PC-9 (cell line): Measurements from ENCODE around the gene ATXN2L. TPM values are rescaled to one million over a fixed set of nuclear protein-coding genes. Genes with fewer than 3 reads are reported as not detected.
A peak's percentile ranks its signal among the peaks of the same experiment; 100 is the strongest.

ENCODE experiments used
- BruUV-seq: library from RNA; stranded (reverse); fragments of 400-500 nt; replicated peaks from 2 replicates; lab custom pipeline; 2021; lab: Mats Ljungman, UMichigan
- CTCF ChIA-PET: fragments of 300-600 bp; sonication (Branson Sonifier 250); formaldehyde crosslinking; loops from one replicate; lab custom pipeline; 2022; ENCODE audit warnings: antibody characterized with exemption; lab: Charles Lee
- POLR2A ChIA-PET: fragments of 300-600 bp; sonication (Branson Sonifier 250); formaldehyde crosslinking; loops from one replicate; lab custom pipeline; 2022; ENCODE audit warnings: antibody characterized with exemption; ENCODE audit not compliant: unreplicated experiment; lab: Charles Lee
- DNase-seq, 2 experiments: peaks; one replicate each; pipeline versions ENCODE4 v3.0.0 to v3.0.0-alpha.2; 2015 to 2022; ENCODE audit warnings: mixed read lengths in 1 of 2
- H2AFZ ChIP-seq: fragments of 200-600 bp; sonication (generic); 2 replicates; pipeline ENCODE4 v1.8.1; 2017; ENCODE audit warnings: antibody characterized with exemption
- H3F3A ChIP-seq: fragments of 200-600 bp; sonication (generic); 2 replicates; pipeline ENCODE4 v1.8.1; 2017; ENCODE audit warnings: antibody characterized with exemption, mild to moderate bottlenecking, low read depth; ENCODE audit not compliant: insufficient read depth
- H3K27ac ChIP-seq: fragments of 200-600 bp; sonication (generic); 2 replicates; pipeline ENCODE4 v1.6.1; 2016; ENCODE audit warnings: mixed run types
- H3K27me3 ChIP-seq: fragments of 200-600 bp; sonication (generic); 2 replicates; pipeline ENCODE4 v1.6.1; 2016; ENCODE audit warnings: low read depth, mixed run types; ENCODE audit not compliant: insufficient read depth
- H3K36me3 ChIP-seq: fragments of 200-600 bp; sonication (generic); 2 replicates; pipeline ENCODE4 v1.6.1; 2016; ENCODE audit warnings: low read depth, mixed run types
- H3K4me1 ChIP-seq: fragments of 200-600 bp; sonication (generic); replicated peaks from 2 replicates; pipeline ENCODE4 v1.6.1; 2016; ENCODE audit warnings: mixed run types; ENCODE audit not compliant: insufficient read depth
- H3K4me2 ChIP-seq: fragments of 200-600 bp; sonication (generic); 2 replicates; pipeline ENCODE4 v1.6.1; 2017; ENCODE audit warnings: mixed run types
- H3K4me3 ChIP-seq: fragments of 200-600 bp; sonication (generic); 2 replicates; pipeline ENCODE4 v1.6.1; 2016; ENCODE audit warnings: mixed run types
- H3K79me2 ChIP-seq: fragments of 200-600 bp; sonication (generic); 2 replicates; pipeline ENCODE4 v1.6.1; 2017; ENCODE audit warnings: low read depth, mixed run types
- H3K9me2 ChIP-seq: fragments of 200-600 bp; sonication (generic); 2 replicates; pipeline ENCODE4 v1.8.1; 2017; ENCODE audit warnings: mild to moderate bottlenecking; ENCODE audit not compliant: insufficient read depth
- H3K9me3 ChIP-seq: fragments of 200-600 bp; sonication (generic); 2 replicates; pipeline ENCODE4 v1.8.1; 2016; ENCODE audit warnings: low read depth; ENCODE audit not compliant: insufficient read depth
- H4K20me1 ChIP-seq: fragments of 200-600 bp; sonication (generic); 2 replicates; pipeline ENCODE4 v1.8.1; 2017; ENCODE audit not compliant: insufficient read depth
- EZH2 ChIP-seq: fragments of 200-600 bp; sonication (generic); IDR thresholded peaks from 2 replicates; pipeline ENCODE4 v1.8.0; 2017; ENCODE audit warnings: antibody characterized with exemption, low read depth
- intact Hi-C: fragments of 100-400 bp; cut with micrococcal nuclease; formaldehyde crosslinking; loops from one replicate; pipeline ENCODE4 v1.10.0; 2022; ENCODE audit not compliant: unreplicated experiment
- total RNA-seq: library from RNA; stranded (reverse); gene quantifications from 2 replicates; pipeline ENCODE4 v1.2.3, GENCODE V29; 2021
- TF ChIP-seq, protein P1 (sequence below): fragments of 200-600 bp; sonication (generic); conservative IDR thresholded peaks from 2 replicates; pipeline ENCODE4 v1.6.1; 2017; ENCODE audit warnings: mixed run types, antibody characterized with exemption, mild to moderate bottlenecking, moderate library complexity

ATXN2L gene
- total RNA-seq, 1 experiment from 2014 or later, result 356 TPM

- no peaks in the 10 kb centered on the region for H3K27me3 ChIP-seq
- peaks cover 8% of the 10 kb centered on the region for H3K4me1 ChIP-seq
- no peaks in the 10 kb centered on the region for H3K9me2 ChIP-seq
- intact Hi-C loops, result no loop called here
- peak overlapping the region; percentile 83 for H3K4me2 ChIP-seq
- H3K36me3 ChIP-seq, result peaks cover 20% of the 10 kb centered on the region; the same call in 1 of the 2 replicates
- TF ChIP-seq EZH2, result no peak
- TF ChIP-seq, protein P1, sequence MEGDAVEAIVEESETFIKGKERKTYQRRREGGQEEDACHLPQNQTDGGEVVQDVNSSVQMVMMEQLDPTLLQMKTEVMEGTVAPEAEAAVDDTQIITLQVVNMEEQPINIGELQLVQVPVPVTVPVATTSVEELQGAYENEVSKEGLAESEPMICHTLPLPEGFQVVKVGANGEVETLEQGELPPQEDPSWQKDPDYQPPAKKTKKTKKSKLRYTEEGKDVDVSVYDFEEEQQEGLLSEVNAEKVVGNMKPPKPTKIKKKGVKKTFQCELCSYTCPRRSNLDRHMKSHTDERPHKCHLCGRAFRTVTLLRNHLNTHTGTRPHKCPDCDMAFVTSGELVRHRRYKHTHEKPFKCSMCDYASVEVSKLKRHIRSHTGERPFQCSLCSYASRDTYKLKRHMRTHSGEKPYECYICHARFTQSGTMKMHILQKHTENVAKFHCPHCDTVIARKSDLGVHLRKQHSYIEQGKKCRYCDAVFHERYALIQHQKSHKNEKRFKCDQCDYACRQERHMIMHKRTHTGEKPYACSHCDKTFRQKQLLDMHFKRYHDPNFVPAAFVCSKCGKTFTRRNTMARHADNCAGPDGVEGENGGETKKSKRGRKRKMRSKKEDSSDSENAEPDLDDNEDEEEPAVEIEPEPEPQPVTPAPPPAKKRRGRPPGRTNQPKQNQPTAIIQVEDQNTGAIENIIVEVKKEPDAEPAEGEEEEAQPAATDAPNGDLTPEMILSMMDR, result no peak
- ChIA-PET CTCF (interaction anchor here (0.5 kb wide), 1 partner anchor 18 kb away, joined by 3 read pairs; the partner anchor contains the start of gene SH2B1), POLR2A (interaction anchor here (0.5 to 2.5 kb wide), 5 partner anchors 14 to 259 kb away, joined by 3 to 29 read pairs (median 8); partner anchors contain the start of genes ATXN2L and SH2B1)
- peak overlapping the region; percentile 82 for H2AFZ ChIP-seq
- H3K27ac ChIP-seq, result peak overlapping the region; percentile 35; the same call in 1 of the 2 replicates
- peaks cover 44% of the 10 kb centered on the region for H3F3A ChIP-seq
- H3K9me3 ChIP-seq, result no peaks in the 10 kb centered on the region
- DNase-seq, result peak; percentile 69 to 74
- H3K4me3 ChIP-seq, result peak overlapping the region; percentile 89
- no TSS peak for BruUV-seq
- peaks cover 12% of the 10 kb centered on the region for H4K20me1 ChIP-seq
- H3K79me2 ChIP-seq, result peaks cover 33% of the 10 kb centered on the region
These were observed 22.5 kb downstream of the ATXN2L start for GRCh38 chr16:28845293-28845692.

DNA sequence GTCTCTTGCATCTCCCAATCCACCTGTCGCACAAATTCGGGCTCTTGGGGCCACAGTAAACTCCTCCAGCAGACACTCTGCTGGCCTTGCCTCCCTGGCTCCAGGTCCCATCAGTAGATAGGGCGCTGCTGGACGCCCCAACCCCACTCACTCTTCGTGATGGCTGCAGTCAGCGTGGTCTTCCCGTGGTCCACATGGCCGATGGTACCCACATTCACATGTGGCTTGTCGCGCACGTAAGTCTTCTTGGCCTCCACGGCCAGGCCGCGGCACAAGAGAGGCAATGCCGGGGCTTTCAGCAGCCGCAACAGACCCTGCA is 22.9 kb downstream of the ATXN2L start:
- intact Hi-C loops, result loop anchor here (1.0 kb wide), 4 partner anchors 18 to 100 kb away; partner anchors contain the start of genes RABEP2 and SH2B1
- TSS peak; percentile 51 for BruUV-seq

More for the DNA sequence above, 22.9 kb downstream of the ATXN2L start:
- Histone ChIP-seq H3K27me3 (no peaks in the 10 kb centered on the region), H3K36me3 (peaks cover 20% of the 10 kb centered on the region; the same call in 1 of the 2 replicates), H3F3A (peaks cover 43% of the 10 kb centered on the region), H3K27ac (peak overlapping the region; percentile 35), H3K4me1 (peaks cover 8% of the 10 kb centered on the region), H4K20me1 (peaks cover 12% of the 10 kb centered on the region), H3K9me3 (no peaks in the 10 kb centered on the region), H3K4me2 (peak overlapping the region; percentile 83), H2AFZ (peak overlapping the region; percentile 82), H3K4me3 (peak overlapping the region; percentile 89), H3K79me2 (peaks cover 33% of the 10 kb centered on the region), H3K9me2 (no peaks in the 10 kb centered on the region)
- DNase-seq, result peak in 1 of 2 experiments; percentile 27
- TF ChIP-seq, protein P1, result no peak
- no peak for TF ChIP-seq EZH2
- CTCF ChIA-PET, result interaction anchor here (0.9 to 1.0 kb wide), 2 partner anchors 24 to 100 kb away, joined by 3 to 5 read pairs; no protein-coding TSS in a partner anchor
- POLR2A ChIA-PET, result interaction anchor here (0.9 to 2.5 kb wide), 4 partner anchors 13 to 91 kb away, joined by 4 to 29 read pairs (median 12); partner anchors contain the start of genes ATXN2L and SH2B1
